Upper lobe of left lung (tissue), 4 donors: ENCODE results near the gene ZNF440.

Experiments used
- POLR2AphosphoS5 ChIP-seq, 2 donors: sonication (generic); formaldehyde crosslinking; IDR thresholded peaks; one replicate each; pipeline ENCODE4 v1.5.1; 2017; ENCODE audit warnings: antibody characterized with exemption in 2 of 2
- TF ChIP-seq, protein P1 (sequence below), 6 experiments: fragments of 450-650 bp in 4 of 6; fragments of 200-600 bp in 2 of 6; sonication (generic) in 2 of 6; IDR thresholded peaks; one replicate each; pipeline ENCODE4 v1.5.1; 2016 to 2019; ENCODE audit warnings: antibody characterized with exemption in 6 of 6

DNA sequence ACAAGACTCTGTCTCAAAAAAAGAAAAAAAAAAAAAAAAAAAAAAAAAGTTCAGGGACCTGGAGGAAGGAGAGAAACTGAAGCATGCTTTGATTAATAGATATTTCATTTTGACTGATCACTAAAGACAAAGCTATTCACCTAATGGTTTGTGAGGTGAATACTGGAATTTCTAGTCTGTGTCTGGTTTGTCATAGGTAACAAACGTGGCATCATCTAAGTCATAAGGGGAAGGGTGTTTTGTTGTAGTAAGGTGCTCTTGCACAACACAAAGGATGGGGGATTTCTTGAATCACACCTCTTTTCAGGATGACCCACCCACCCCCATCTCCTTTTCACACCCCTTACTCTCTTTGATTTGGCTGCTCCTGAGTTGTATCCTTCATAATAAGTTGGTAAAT, 59.7 kb downstream of the ZNF440 start:
- TF ChIP-seq POLR2AphosphoS5 (IDR thresholded peaks at IDR 0.05) = no peak
- TF ChIP-seq, protein P1, sequence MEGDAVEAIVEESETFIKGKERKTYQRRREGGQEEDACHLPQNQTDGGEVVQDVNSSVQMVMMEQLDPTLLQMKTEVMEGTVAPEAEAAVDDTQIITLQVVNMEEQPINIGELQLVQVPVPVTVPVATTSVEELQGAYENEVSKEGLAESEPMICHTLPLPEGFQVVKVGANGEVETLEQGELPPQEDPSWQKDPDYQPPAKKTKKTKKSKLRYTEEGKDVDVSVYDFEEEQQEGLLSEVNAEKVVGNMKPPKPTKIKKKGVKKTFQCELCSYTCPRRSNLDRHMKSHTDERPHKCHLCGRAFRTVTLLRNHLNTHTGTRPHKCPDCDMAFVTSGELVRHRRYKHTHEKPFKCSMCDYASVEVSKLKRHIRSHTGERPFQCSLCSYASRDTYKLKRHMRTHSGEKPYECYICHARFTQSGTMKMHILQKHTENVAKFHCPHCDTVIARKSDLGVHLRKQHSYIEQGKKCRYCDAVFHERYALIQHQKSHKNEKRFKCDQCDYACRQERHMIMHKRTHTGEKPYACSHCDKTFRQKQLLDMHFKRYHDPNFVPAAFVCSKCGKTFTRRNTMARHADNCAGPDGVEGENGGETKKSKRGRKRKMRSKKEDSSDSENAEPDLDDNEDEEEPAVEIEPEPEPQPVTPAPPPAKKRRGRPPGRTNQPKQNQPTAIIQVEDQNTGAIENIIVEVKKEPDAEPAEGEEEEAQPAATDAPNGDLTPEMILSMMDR (IDR thresholded peaks at IDR 0.05) = no peak
